PFSK-1 (cell line): ENCODE data around the gene CD276.

Experiments used
- FOXP2 ChIP-seq: optimal IDR thresholded peaks from 2 replicates; pipeline ENCODE3; 2011; ENCODE audit warnings: borderline replicate concordance, control low read depth, inconsistent platforms; ENCODE audit not compliant: insufficient read depth; ENCODE audit errors: extremely low read length, extremely low read depth
- POLR2AphosphoS5 ChIP-seq: IDR thresholded peaks from 2 replicates; pipeline ENCODE4 v1.6.1; 2012; ENCODE audit warnings: low read depth, mild to moderate bottlenecking, control low read depth, low read length, moderate library complexity
- REST ChIP-seq, 2 experiments: IDR thresholded peaks; 2 replicates each; pipeline versions ENCODE4 v1.6.1 to v1.8.0; 2011 to 2012; ENCODE audit warnings: low read depth in 2 of 2, low read length in 2 of 2, control low read depth in 1 of 2, inconsistent platforms in 1 of 2, mild to moderate bottlenecking in 1 of 2, moderate library complexity in 1 of 2; ENCODE audit not compliant: insufficient read depth in 1 of 2
- SIN3A ChIP-seq: IDR thresholded peaks from 2 replicates; pipeline ENCODE4 v1.6.1; 2012; ENCODE audit warnings: mild to moderate bottlenecking, low read length, moderate library complexity, borderline replicate concordance; ENCODE audit not compliant: insufficient read depth
- TAF1 ChIP-seq: IDR thresholded peaks from 2 replicates; pipeline ENCODE4 v1.6.1; 2012; ENCODE audit warnings: low read length, control low read depth, borderline replicate concordance; ENCODE audit not compliant: insufficient read depth

CD276 gene

GRCh38 chr15:73650416-73651126, 33.6 kb upstream of the CD276 start:
- no peak for TF ChIP-seq REST (IDR thresholded peaks at IDR 0.05; ENCODE audit: insufficient read depth in 1 of 2, low read depth in 2 of 2, low read length in 2 of 2)
- no peak for TF ChIP-seq FOXP2
- TF ChIP-seq POLR2AphosphoS5 = no peak
- no peak for TF ChIP-seq SIN3A
- no peak for TF ChIP-seq TAF1

GRCh38 chr15:73654659-73655058, 29.5 kb upstream of the CD276 start:
- TF ChIP-seq POLR2AphosphoS5 = no peak
- no peak for TF ChIP-seq SIN3A
- no peak for TF ChIP-seq REST (IDR thresholded peaks at IDR 0.05; ENCODE audit: insufficient read depth in 1 of 2, low read depth in 2 of 2, low read length in 2 of 2)
- no peak for TF ChIP-seq TAF1
- no peak for TF ChIP-seq FOXP2

- TF ChIP-seq TAF1 (no peak), FOXP2 (no peak), POLR2AphosphoS5 (no peak), SIN3A (no peak), REST (IDR thresholded peaks at IDR 0.05; ENCODE audit: insufficient read depth in 1 of 2, low read depth in 2 of 2, low read length in 2 of 2) (no peak)
Measured at GRCh38 chr15:73655724-73656123, 28.5 kb upstream of the CD276 start.

- TF ChIP-seq POLR2AphosphoS5 (no peak), TAF1 (no peak), SIN3A (no peak), FOXP2 (no peak), REST (IDR thresholded peaks at IDR 0.05; ENCODE audit: insufficient read depth in 1 of 2, low read depth in 2 of 2, low read length in 2 of 2) (no peak)
Measured at GRCh38 chr15:73658645-73659044, 25.5 kb upstream of the CD276 start.

GRCh38 chr15:73660455-73660854, 23.7 kb upstream of the CD276 start:
- TF ChIP-seq FOXP2 (no peak), REST (IDR thresholded peaks at IDR 0.05; ENCODE audit: insufficient read depth in 1 of 2, low read depth in 2 of 2, low read length in 2 of 2) (no peak), POLR2AphosphoS5 (no peak), TAF1 (no peak), SIN3A (no peak)
